NCI-H510A treated with DMSO at 0.1 percent for 48 hours (cell line): Measurements from ENCODE around the gene NCKIPSD.
A peak's percentile ranks its signal among the peaks of the same experiment; 100 is the strongest.
"Not testable (repeated sequence)": the region's sequence is repeated elsewhere in the genome, so short reads cannot be mapped to it uniquely, and the experiment has no call there.

Source experiments
- DNase-seq: peaks from one replicate; lab custom pipeline; 2025; lab: John Stamatoyannopoulos, UW

NCKIPSD gene

GRCh38 chr3:48685603-48686511 lies at the start of gene NCKIPSD:
Gene NCKIPSD (minus strand): TSS chr3:48685915. CDS start chr3:48685807, 108 bp downstream.
- DNase-seq: peak; percentile 56

GRCh38 chr3:48735075-48735767 lies 49.5 kb upstream of the NCKIPSD start:
- not testable (repeated sequence) for DNase-seq

GRCh38 chr3:48734541-48734940 lies 48.8 kb upstream of the NCKIPSD start:
- DNase-seq: not testable (repeated sequence)

- not testable (repeated sequence) for DNase-seq
Observed at GRCh38 chr3:48733752-48734518, 48.2 kb upstream of the NCKIPSD start.

GRCh38 chr3:48727511-48727910 lies 41.8 kb upstream of the NCKIPSD start:
- no peak for DNase-seq

- not testable (repeated sequence) for DNase-seq
Observed at GRCh38 chr3:48725185-48725855, 39.6 kb upstream of the NCKIPSD start.

GRCh38 chr3:48723725-48724124 lies 38.0 kb upstream of the NCKIPSD start:
- DNase-seq: no peak

GRCh38 chr3:48723293-48723692 lies 37.6 kb upstream of the NCKIPSD start:
- DNase-seq: not testable (repeated sequence)

GRCh38 chr3:48716982-48717746 lies 31.4 kb upstream of the NCKIPSD start, which contains the start of gene IP6K2:
Gene IP6K2 (minus strand): TSS chr3:48717221. CDS start chr3:48695291, 21,930 bp downstream.
- DNase-seq: peak; percentile 90

GRCh38 chr3:48716508-48716981 lies 30.8 kb upstream of the NCKIPSD start:
- DNase-seq: no peak

- DNase-seq: no peak
Observed at GRCh38 chr3:48715174-48715800, 29.6 kb upstream of the NCKIPSD start.

- DNase-seq: no peak
Observed at GRCh38 chr3:48711727-48712126, 26.0 kb upstream of the NCKIPSD start.

GRCh38 chr3:48709051-48709461 lies 23.3 kb upstream of the NCKIPSD start:
- DNase-seq: no peak

GRCh38 chr3:48708481-48708889 lies 22.8 kb upstream of the NCKIPSD start:
- DNase-seq: no peak

- no peak for DNase-seq
Observed at GRCh38 chr3:48707157-48707556, 21.4 kb upstream of the NCKIPSD start.

- DNase-seq: no peak
Observed at GRCh38 chr3:48702320-48702920, 16.7 kb upstream of the NCKIPSD start.

GRCh38 chr3:48700731-48701405 lies 15.2 kb upstream of the NCKIPSD start:
- no peak for DNase-seq

GRCh38 chr3:48698891-48699290 lies 13.2 kb upstream of the NCKIPSD start:
- DNase-seq: no peak

- no peak for DNase-seq
Observed at GRCh38 chr3:48697952-48698351, 12.2 kb upstream of the NCKIPSD start.
